SH-SY5Y (cell line): Measurements from ENCODE around the gene PMM2.

Experiments
- GATA2 ChIP-seq: IDR thresholded peaks from 2 replicates; pipeline ENCODE4 v1.6.1; 2011; ENCODE audit warnings: mild to moderate bottlenecking, low read depth, low read length
- GATA3 ChIP-seq: IDR thresholded peaks from 2 replicates; pipeline ENCODE4 v1.6.1; 2011; ENCODE audit warnings: low read depth, mild to moderate bottlenecking, low read length, moderate library complexity

PMM2 gene

GRCh38 chr16:8878523-8878911, 80.9 kb downstream of the PMM2 start:
- TF ChIP-seq GATA3 (no peak), GATA2 (no peak)

GRCh38 chr16:8880839-8881510, 83.3 kb downstream of the PMM2 start:
- TF ChIP-seq GATA3 (no peak), GATA2 (no peak)

- no peak for TF ChIP-seq GATA2
- TF ChIP-seq GATA3: no peak
Observed at GRCh38 chr16:8882041-8882617, 84.5 kb downstream of the PMM2 start, which contains the start of gene LITAFD. Gene LITAFD, plus strand, starts transcription at chr16:8882351. Its CDS starts 2,005 bp downstream, at chr16:8884356.

- no peak for TF ChIP-seq GATA2
- no peak for TF ChIP-seq GATA3
Observed at GRCh38 chr16:8882725-8883377, 85.2 kb downstream of the PMM2 start.

GRCh38 chr16:8885674-8886592, 88.3 kb downstream of the PMM2 start:
- TF ChIP-seq GATA3 (no peak), GATA2 (no peak)

- TF ChIP-seq GATA2 (no peak), GATA3 (no peak)
Observed at GRCh38 chr16:8886593-8887430, 89.2 kb downstream of the PMM2 start.

GRCh38 chr16:8887431-8887765, 89.8 kb downstream of the PMM2 start:
- TF ChIP-seq GATA2 (no peak), GATA3 (no peak)

- TF ChIP-seq GATA2: no peak
- no peak for TF ChIP-seq GATA3
Observed at GRCh38 chr16:8887952-8888560, 90.4 kb downstream of the PMM2 start.

GRCh38 chr16:8888951-8889892, 91.6 kb downstream of the PMM2 start:
- no peak for TF ChIP-seq GATA3
- no peak for TF ChIP-seq GATA2

- no peak for TF ChIP-seq GATA2
- TF ChIP-seq GATA3: no peak
Observed at GRCh38 chr16:8889893-8890548, 92.4 kb downstream of the PMM2 start.

GRCh38 chr16:8890549-8890921, 92.9 kb downstream of the PMM2 start:
- TF ChIP-seq GATA3 (no peak), GATA2 (no peak)
